Raji (cell line): Measurements from ENCODE around the gene SPATS2.

Experiments
- POLR2A ChIP-seq: IDR thresholded peaks from 2 replicates; pipeline ENCODE4 v1.6.1; 2011; ENCODE audit warnings: low read depth, low read length, control low read depth; ENCODE audit not compliant: insufficient read depth

Gene SPATS2

DNA sequence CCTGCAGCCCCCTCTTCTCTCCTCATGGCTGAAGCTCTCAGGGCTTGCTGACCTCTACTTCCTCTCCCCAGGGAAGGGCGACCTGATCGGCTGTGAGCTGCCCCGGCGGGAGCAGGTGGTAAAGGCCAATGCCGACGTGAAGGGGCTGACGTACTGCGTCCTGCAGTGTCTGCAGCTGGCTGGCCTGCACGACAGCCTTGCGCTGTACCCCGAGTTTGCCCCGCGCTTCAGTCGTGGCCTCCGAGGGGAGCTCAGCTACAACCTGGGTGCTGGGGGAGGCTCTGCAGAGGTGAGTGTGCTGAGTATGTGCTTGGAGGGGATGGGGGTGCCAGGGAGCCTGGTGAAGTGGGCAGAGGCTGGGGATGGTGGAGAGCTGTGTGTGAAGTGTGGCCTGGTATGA, 187.0 kb downstream of the SPATS2 start:
- TF ChIP-seq POLR2A, result no peak

DNA sequence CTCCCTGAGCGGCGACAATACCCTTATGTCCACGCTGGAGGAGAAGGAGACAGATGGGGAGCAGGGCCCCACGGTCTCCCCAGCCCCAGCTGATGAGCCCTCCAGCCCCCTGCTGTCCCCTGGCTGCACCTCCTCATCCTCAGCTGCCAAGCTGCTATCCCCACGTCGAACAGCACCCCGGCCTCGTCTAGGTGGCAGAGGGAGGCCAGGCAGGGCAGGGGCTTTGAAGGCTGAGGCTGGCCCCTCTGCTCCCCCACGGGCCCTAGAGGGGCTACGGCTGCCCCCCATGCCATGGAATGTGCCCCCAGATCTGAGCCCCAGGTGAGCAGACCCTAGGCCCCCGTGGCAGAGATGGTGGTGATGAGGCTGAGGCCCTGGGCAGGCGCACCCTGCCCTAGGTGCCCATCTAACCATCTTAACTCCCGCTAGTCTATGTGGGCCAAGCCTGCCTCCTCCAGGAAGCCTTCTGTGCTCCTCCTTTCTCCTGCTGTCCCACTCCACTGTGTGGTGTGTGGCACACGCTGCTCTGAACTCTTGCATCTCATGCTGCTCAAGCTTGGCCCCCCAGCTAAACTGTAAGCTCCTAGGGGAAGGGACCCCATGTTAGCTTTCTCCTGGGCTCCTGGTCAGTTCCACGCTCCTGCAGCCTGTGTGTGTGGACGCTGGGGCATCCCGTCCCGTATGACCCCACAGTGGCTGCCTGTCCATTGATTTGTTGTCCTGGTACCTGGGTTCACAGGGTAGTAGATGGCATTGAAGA, 188.5 kb downstream of the SPATS2 start:
- no peak for TF ChIP-seq POLR2A

DNA sequence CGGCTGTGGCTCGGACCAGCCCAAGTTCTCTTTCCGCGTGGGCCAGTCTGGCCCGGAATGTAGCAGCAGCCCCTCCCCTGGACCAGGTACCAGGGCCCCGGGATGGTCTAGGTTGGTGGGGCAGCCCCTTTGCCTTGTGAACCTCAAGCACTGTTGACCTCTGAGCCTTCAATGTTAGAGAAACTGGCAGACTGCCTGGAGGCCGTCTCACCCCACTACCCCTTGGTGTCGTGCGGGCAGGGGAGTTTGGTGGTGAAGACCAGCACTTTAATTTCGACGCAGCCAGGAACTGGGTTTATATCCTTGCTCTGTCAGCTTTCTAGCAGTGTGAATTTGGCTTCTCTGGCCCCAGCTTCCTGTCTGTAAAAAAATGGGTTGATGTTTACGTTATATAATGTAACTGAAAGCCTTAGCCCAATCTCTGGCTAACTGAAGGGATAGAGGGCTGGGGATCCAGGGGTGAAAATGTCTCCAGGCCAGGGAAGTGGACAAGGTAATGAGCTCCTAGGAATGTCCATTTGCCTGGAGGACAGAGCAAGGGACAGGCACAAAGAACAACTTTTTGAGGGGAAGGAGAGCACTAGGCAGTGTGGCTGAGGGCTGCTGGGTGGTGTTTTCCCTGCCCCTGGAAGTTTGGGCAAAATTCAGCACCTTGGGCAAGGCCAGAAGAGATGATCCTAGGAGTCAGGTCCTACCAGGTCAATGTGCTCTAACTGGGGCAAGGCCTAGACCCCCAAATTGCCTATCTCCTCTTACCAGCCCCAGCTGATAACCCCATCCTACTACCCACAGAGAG, 189.3 kb downstream of the SPATS2 start:
- no peak for TF ChIP-seq POLR2A

DNA sequence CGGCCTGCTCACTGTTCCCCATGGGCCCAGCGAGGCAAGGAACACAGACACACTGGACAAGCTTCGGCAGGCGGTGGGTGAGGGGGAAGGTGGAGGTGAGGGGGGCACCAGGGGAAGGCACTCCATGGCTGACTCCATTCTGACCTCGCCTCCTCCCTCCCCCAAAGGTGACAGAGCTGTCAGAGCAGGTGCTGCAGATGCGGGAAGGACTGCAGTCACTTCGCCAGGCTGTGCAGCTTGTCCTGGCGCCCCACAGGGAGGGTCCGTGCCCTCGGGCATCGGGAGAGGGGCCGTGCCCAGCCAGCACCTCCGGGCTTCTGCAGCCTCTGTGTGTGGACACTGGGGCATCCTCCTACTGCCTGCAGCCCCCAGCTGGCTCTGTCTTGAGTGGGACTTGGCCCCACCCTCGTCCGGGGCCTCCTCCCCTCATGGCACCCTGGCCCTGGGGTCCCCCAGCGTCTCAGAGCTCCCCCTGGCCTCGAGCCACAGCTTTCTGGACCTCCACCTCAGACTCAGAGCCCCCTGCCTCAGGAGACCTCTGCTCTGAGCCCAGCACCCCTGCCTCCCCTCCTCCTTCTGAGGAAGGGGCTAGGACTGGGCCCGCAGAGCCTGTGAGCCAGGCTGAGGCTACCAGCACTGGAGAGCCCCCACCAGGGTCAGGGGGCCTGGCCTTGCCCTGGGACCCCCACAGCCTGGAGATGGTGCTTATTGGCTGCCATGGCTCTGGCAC, 190.1 kb downstream of the SPATS2 start:
- no peak for TF ChIP-seq POLR2A

DNA sequence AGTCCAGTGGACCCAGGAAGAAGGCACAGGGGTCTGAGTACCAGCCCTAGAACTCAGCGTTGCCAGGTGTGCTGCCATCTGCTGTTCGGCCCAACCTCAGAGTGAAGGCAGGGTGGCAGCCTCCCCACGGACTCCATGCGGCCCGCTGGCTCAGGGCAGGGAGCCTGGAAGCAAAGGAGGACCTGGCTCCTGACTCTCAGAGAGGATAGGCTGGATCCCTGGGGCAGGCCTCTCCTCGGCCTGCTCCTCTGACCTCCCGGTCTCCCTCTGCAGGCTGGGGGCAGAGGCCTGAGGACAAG, 190.6 kb downstream of the SPATS2 start:
- no peak for TF ChIP-seq POLR2A

DNA sequence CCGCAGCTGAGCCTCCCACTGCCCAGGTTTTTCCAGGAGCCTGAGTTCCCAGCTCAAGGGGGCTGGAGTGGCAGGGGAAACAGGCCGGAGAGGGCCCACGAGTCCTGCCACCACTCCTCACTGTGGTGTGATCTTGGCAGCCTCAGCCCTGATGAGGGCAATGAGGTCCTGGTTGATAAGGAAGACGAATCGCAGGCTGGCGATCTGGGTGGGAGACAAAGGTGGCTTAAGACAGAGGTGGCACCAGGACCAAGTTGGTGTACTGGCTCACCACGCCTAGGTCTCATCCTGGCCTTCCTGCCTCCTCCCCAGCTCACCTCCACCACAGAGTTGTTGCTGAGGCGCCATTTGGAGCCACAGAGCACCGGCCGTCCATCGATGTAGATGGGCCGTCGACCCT, 191.3 kb downstream of the SPATS2 start:
- no peak for TF ChIP-seq POLR2A

DNA sequence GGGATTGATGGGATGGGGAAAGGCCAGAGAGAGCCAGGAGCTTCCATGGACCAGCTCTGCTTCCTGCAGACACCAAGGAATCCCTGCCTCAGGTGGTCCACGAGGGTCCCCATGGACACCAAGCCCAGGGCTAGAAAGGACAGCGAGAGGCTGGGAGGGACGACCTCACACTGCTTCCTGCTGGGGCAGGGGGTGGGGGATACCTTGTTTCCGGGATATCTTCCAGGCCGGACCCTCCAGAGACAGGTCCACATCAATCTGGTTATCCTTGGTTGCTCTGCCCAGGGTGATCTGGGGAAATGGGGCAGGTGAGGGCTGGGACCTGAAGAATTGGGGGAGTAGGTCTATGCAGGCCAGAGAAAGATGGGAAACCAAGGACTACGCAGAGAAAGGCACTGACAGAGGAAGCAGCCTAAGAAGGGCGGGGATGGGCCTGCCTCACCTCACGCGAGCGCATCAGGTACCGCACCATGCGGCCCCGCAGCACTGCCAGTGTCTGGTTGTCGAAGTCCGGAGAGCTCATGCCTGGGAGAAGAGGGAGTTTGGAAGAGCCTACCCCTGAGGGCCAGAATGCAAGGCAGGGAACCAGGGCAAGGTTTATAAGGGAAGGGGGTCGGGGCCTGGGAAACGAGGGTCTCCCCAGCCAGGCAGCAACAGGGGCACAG, 191.9 kb downstream of the SPATS2 start:
- no peak for TF ChIP-seq POLR2A

DNA sequence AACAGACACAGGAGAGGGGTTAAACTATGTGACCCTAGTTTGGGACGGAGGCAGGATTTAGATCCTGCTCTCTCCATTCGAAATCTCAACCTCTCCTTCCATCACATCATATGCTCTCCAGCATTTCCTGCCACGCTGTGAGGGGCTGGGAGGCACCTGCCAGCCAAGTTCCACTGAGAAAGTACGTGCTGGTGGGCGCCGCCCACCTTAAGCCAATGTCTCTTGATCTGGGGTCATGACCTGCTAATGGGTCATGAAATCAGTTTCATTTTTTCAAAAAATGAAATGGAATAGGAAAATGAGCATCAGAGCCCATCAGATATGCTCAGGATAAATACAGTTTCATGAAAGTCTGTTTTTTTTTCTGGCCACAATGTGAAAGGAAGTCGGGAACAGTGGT, 193.4 kb downstream of the SPATS2 start:
- TF ChIP-seq POLR2A, result no peak

DNA sequence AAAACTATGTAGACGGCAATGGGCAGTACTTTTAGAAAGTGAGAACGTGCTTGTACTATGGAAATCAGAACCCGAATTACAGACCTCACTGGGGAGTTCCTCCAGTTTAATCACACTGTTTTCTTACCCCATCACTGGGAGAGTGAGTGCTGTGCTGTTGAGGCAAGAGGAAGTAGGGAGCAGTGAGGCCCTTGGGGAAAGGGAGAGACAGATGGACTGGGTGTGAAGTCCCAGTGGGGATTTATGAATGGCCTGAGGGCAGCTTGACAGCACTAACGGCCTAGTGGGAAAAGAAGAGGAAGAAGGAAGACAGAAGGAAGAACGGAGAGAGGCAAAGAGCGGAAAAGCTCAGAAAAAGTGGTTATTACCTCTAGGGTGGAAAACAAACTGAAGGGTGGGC, 195.0 kb downstream of the SPATS2 start:
- TF ChIP-seq POLR2A, result no peak

DNA sequence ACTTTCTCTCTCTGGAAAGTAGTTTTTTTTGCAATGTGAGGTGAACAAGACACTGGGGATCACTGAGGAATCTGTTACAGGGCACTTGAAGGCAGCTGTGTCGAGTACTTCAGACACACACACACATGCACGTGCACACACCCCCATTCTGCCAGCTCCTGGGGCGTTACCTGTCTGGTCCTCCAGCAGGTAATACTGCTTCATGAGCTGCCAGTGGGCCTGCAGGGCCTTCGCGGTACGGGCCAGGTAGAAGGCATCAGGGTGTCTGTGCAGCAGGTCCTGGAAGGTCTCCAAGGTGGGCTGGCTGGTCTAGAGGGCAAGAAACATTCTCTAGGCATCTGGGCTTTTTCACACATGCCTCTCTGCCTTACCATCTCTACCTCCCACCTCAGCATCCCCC, 195.6 kb downstream of the SPATS2 start:
- TF ChIP-seq POLR2A, result no peak

DNA sequence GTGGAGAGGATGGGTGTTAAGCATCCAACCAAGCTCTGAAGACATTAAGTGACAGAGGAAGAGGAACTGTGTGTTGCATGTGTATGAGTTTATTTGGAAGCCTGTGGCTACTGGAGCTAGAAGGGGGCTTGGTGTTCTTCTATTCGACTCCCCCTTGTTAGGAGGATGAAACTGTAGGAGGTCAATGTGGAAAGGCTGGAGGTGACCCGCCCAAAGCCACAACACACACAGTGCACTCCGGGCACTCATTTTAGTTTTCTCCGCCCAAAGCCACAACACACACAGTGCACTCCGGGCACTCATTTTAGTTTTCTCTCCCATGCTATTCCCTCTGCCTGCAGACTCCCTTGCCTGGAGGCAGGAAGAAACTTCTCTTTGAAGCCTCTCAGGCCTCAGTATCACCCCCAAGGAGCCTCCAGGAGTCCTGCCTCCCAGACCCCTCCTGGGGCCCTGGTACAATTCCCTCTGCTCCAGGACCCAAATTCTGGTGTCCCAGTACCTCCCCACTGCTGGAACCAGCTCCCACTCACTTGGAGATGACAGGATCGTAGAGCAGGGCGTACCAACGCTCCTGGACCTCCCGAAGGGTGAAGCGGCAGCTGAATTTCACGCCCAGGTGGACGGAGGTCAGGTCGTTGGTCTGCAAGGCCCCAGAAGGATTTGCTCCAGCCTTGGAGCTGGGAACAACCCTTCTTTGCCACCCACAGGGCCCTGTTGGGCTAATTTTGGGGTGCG, 196.9 kb downstream of the SPATS2 start:
- no peak for TF ChIP-seq POLR2A

DNA sequence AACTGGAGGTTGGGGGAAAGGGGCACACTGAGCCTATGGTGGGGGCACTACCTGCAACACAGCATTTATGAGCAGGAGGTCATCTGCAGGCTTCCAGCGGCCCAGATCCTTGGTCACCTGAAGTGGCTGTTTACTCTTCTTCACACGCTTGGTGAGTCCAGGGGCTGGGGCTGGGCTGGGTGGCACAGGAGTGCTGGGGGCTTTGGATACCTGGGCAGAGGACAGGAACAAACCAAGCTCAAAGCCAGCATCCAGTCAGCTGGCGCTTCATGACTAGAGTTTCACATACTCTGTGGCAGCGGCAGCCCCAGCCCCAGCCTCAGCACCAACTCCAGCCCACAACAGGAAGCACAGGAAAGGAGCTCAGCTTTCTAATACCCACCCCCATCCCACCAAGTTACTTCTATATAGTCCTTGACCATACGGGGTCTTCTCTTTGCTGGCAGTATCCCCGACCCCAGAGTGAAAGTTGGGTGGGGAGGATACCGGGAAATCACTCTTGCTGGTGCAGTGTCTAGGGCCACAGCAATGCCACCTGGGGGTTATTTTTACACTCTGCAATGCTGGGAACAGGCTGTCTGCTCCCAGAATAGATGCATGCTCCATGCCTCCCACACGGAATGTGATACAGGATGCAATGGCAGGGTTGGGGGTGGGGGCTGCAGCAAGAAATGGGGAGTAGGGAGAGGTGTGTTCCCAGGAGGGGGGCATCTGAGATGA, 197.6 kb downstream of the SPATS2 start:
- TF ChIP-seq POLR2A, result no peak

DNA sequence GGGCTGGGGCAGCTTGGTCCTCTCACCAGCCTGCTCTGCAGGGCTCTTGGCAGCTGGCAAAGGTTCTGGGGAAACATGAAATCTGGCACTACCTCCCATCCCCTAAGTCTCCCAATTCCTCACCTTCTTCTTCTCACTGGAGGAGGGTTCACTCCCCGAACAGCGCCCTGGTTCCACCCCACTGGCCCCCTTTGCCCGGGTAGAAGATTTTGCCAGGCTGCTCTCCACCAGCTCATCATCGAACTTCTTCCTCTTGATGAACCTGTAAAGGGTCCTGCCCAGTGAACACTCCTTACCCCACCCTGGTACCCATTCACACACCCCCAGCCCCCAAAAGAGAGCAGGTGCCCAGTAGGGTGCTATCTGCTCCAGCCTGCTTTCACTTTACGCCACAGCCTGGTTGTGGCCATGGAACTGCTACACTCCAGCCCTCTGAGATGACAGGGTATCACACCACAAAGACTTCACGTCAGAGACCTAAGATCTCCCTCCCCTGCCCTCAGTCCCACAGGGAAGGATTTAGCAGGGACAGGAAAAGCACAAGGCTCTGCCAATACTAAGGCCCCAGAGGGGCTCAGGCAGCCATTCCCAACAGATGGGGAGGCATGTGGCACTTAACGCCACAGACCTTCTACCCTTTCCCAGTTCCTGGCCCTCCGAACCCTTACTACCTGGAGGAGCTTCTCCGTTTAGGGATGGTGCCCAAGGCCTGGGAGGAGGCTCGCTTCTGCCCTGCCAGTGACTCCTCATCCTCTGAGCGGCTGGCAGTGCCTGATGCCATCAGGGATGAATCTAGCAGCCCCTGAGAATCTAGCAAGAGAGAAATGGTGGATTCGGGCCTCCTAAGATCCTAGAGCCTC, 198.4 kb downstream of the SPATS2 start:
- TF ChIP-seq POLR2A, result no peak

DNA sequence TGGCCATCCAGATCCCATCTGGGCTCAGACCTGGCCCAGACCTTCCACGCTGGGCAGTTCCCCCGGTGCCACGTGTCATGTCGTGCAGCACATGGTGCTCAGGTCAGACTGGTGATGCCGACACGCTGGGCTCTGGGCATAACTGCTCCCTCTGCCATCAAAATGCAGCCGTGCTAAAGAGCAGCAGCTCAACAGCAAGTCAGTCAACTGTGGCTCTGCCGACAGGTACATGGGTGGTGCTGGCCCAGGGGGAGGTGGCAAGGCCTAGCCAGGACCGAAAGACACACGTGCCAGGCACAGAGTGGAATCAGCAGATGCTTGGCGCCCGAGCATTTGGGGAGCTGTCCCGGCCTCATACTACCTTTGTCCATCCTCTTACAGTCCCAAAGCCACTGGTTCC, 199.1 kb downstream of the SPATS2 start:
- no peak for TF ChIP-seq POLR2A

DNA sequence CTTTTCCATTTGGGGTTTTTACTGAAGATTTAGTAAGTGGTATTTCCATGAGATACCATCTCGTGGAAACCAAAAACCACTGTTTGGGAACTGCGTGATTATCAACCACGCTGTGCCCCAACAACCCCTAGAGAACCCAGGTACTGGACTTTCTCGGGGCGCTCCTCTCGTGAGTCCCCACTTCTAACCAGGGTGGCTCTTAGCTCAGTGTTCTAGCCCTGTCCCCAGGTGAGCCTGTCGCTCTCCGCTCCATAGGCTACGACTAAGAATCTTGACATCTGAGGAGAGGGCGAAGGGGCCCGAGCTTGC, 200.0 kb downstream of the SPATS2 start:
- TF ChIP-seq POLR2A, result no peak
